IMR-90 (cell line): ENCODE measurements around the gene SLC37A3. TPM values are rescaled to one million over a fixed set of nuclear protein-coding genes. Genes with fewer than 3 reads are reported as not detected.

Source experiments
- ATAC-seq: fragments of 200-7000 bp; cut with Tn5 transposase; 2 replicates; pipeline ENCODE4 v1.9.1; 2020; ENCODE audit warnings: low read depth, mild to moderate bottlenecking, moderate library complexity
- BruUV-seq: library from RNA; stranded (reverse); fragments of 400-500 nt; replicated peaks from 2 replicates; lab custom pipeline; 2021; lab: Mats Ljungman, UMichigan
- CTCF ChIA-PET: fragments of 300-600 bp; formaldehyde crosslinking; extraction: SDS; loops from one replicate; lab custom pipeline; 2021; ENCODE audit warnings: antibody characterized with exemption; lab: Yijun Ruan, JAX
- POLR2A ChIA-PET: fragments of 300-600 bp; sonication (Branson Sonifier 250); formaldehyde crosslinking; loops from one replicate; lab custom pipeline; 2022; ENCODE audit warnings: antibody characterized with exemption; ENCODE audit not compliant: unreplicated experiment; lab: Charles Lee
- DNase-seq: peaks from one replicate; pipeline ENCODE4 v3.0.0; 2013
- H2AFZ ChIP-seq: replicated peaks from 2 replicates; pipeline ENCODE3; 2013; ENCODE audit warnings: low read length, mild to moderate bottlenecking; ENCODE audit not compliant: poor library complexity
- H2AK5ac ChIP-seq: 2 replicates; pipeline ENCODE4 v1.6.1; 2013; ENCODE audit warnings: low read depth, low read length, inconsistent platforms
- H2AK9ac ChIP-seq: replicated peaks from 2 replicates; pipeline ENCODE3; 2013; ENCODE audit warnings: mild to moderate bottlenecking, low read depth, low read length, moderate library complexity; ENCODE audit not compliant: poor library complexity
- H2BK120ac ChIP-seq: 2 replicates; pipeline ENCODE4 v1.6.1; 2013; ENCODE audit warnings: low read depth, low read length, inconsistent platforms
- H2BK15ac ChIP-seq: 3 replicates; pipeline ENCODE4 v1.6.1; 2013; ENCODE audit warnings: low read depth, low read length, inconsistent platforms
- H2BK20ac ChIP-seq: 2 replicates; pipeline ENCODE4 v1.6.1; 2013; ENCODE audit warnings: low read depth, mild to moderate bottlenecking, inconsistent platforms, low read length, moderate library complexity
- H2BK5ac ChIP-seq: 2 replicates; pipeline ENCODE4 v1.6.1; 2013; ENCODE audit warnings: mild to moderate bottlenecking, low read depth, low read length, inconsistent platforms; ENCODE audit not compliant: poor library complexity, severe bottlenecking
- H3K14ac ChIP-seq: replicated peaks from 2 replicates; pipeline ENCODE4 v1.6.1; 2013; ENCODE audit warnings: low read depth, low read length, inconsistent platforms
- H3K18ac ChIP-seq: 2 replicates; pipeline ENCODE4 v1.6.1; 2013; ENCODE audit warnings: low read depth, low read length, control low read depth
- H3K23ac ChIP-seq: 2 replicates; pipeline ENCODE4 v1.6.1; 2013; ENCODE audit warnings: low read depth, low read length, inconsistent platforms
- H3K27ac ChIP-seq: 2 replicates; pipeline ENCODE4 v1.5.1; 2013; ENCODE audit warnings: mild to moderate bottlenecking, control low read depth, low read length; ENCODE audit not compliant: insufficient read depth
- H3K27me3 ChIP-seq: 2 replicates; pipeline ENCODE4 v1.6.1; 2013; ENCODE audit warnings: low read length; ENCODE audit not compliant: control insufficient read depth, insufficient read depth
- H3K36me3 ChIP-seq: 2 replicates; pipeline ENCODE4 v1.6.1; 2013; ENCODE audit warnings: low read length, mixed read lengths; ENCODE audit not compliant: control insufficient read depth, insufficient read depth
- H3K4ac ChIP-seq: 2 replicates; pipeline ENCODE4 v1.6.1; 2013; ENCODE audit warnings: low read depth, low read length, inconsistent platforms
- H3K4me1 ChIP-seq: 2 replicates; pipeline ENCODE4 v1.6.1; 2013; ENCODE audit warnings: low read length, mixed read lengths; ENCODE audit not compliant: control insufficient read depth, insufficient read depth
- H3K4me2 ChIP-seq: 2 replicates; pipeline ENCODE4 v1.6.1; 2013; ENCODE audit warnings: low read depth, mild to moderate bottlenecking, control low read depth, low read length, moderate library complexity
- H3K4me3 ChIP-seq: 2 replicates; pipeline ENCODE4 v1.5.1; 2013; ENCODE audit warnings: low read depth, mild to moderate bottlenecking, control low read depth, low read length, moderate library complexity; ENCODE audit not compliant: insufficient read depth
- H3K56ac ChIP-seq: 2 replicates; pipeline ENCODE4 v1.6.1; 2013; ENCODE audit warnings: low read length, inconsistent platforms; ENCODE audit not compliant: insufficient read depth; ENCODE audit errors: extremely low read depth
- H3K79me1 ChIP-seq, 2 experiments: 2 replicates each; pipeline ENCODE4 v1.6.1; 2013; ENCODE audit warnings: low read length in 2 of 2, inconsistent platforms in 1 of 2, low read depth in 1 of 2
- H3K9ac ChIP-seq: 2 replicates; pipeline ENCODE4 v1.6.1; 2013; ENCODE audit warnings: low read depth, low read length, control low read depth
- H3K9me1 ChIP-seq: 2 replicates; pipeline ENCODE4 v1.6.1; 2013; ENCODE audit warnings: low read length, inconsistent platforms; ENCODE audit not compliant: insufficient read depth
- H3K9me3 ChIP-seq: 2 replicates; pipeline ENCODE4 v1.6.1; 2013; ENCODE audit warnings: low read length; ENCODE audit not compliant: control insufficient read depth, insufficient read depth
- H4K20me1 ChIP-seq: 2 replicates; pipeline ENCODE4 v1.6.1; 2013; ENCODE audit warnings: low read length, inconsistent platforms; ENCODE audit not compliant: insufficient read depth
- H4K5ac ChIP-seq: 2 replicates; pipeline ENCODE4 v1.6.1; 2013; ENCODE audit warnings: mild to moderate bottlenecking, low read depth, low read length, control low read depth
- H4K8ac ChIP-seq, 2 experiments: 2 replicates each; pipeline ENCODE4 v1.6.1; 2013; ENCODE audit warnings: low read depth in 2 of 2, low read length in 2 of 2, control low read depth in 1 of 2, inconsistent platforms in 1 of 2
- H4K91ac ChIP-seq: 2 replicates; pipeline ENCODE4 v1.6.1; 2013; ENCODE audit warnings: low read depth, low read length, inconsistent platforms; ENCODE audit not compliant: insufficient read depth
- BHLHE40 ChIP-seq: fragments of 150-350 bp; IDR thresholded peaks from 2 replicates; pipeline ENCODE4 v1.6.1; 2016; ENCODE audit warnings: mild to moderate bottlenecking, low read depth, low read length
- CEBPB ChIP-seq: IDR thresholded peaks from 2 replicates; pipeline ENCODE4 v1.6.1; 2012; ENCODE audit warnings: low read depth, low read length, improper control_type of control experiment
- CHD1 ChIP-seq: IDR thresholded peaks from 2 replicates; pipeline ENCODE4 v1.6.1; 2012; ENCODE audit warnings: low read depth, low read length, improper control_type of control experiment
- CTCF ChIP-seq: conservative IDR thresholded peaks from 2 replicates; pipeline ENCODE4 v1.5.1; 2012; ENCODE audit warnings: mild to moderate bottlenecking, low read depth, low read length, improper control_type of control experiment
- ELK1 ChIP-seq: fragments of 150-350 bp; IDR thresholded peaks from 2 replicates; pipeline ENCODE4 v1.6.1; 2016; ENCODE audit warnings: low read depth, mild to moderate bottlenecking, low read length, moderate library complexity, borderline replicate concordance
- FOS ChIP-seq: fragments of 150-350 bp; IDR thresholded peaks from 2 replicates; pipeline ENCODE4 v1.6.1; 2016; ENCODE audit warnings: low read depth, low read length
- MAFK ChIP-seq: IDR thresholded peaks from 2 replicates; pipeline ENCODE4 v1.6.1; 2012; ENCODE audit warnings: low read depth, low read length, improper control_type of control experiment
- MAZ ChIP-seq: IDR thresholded peaks from 2 replicates; pipeline ENCODE4 v1.6.1; 2012; ENCODE audit warnings: low read depth, mild to moderate bottlenecking, low read length, improper control_type of control experiment, moderate library complexity, borderline replicate concordance
- MXI1 ChIP-seq: IDR thresholded peaks from 2 replicates; pipeline ENCODE4 v1.6.1; 2012; ENCODE audit warnings: low read depth, mild to moderate bottlenecking, low read length, moderate library complexity, borderline replicate concordance
- NFE2L2 ChIP-seq: fragments of 150-350 bp; IDR thresholded peaks from 2 replicates; pipeline ENCODE4 v1.6.1; 2016; ENCODE audit warnings: low read depth, mild to moderate bottlenecking, low read length
- POLR2A ChIP-seq: IDR thresholded peaks from 2 replicates; pipeline ENCODE4 v1.6.1; 2012; ENCODE audit warnings: mild to moderate bottlenecking, low read depth, low read length
- RAD21 ChIP-seq: IDR thresholded peaks from 2 replicates; pipeline ENCODE4 v1.6.1; 2012; ENCODE audit warnings: low read length, improper control_type of control experiment
- RCOR1 ChIP-seq: IDR thresholded peaks from 2 replicates; pipeline ENCODE4 v1.6.1; 2012; ENCODE audit warnings: mild to moderate bottlenecking, low read length, improper control_type of control experiment; ENCODE audit not compliant: insufficient replicate concordance
- RFX5 ChIP-seq: IDR thresholded peaks from 2 replicates; pipeline ENCODE4 v1.8.0; 2012; ENCODE audit warnings: low read depth, mild to moderate bottlenecking, low read length, moderate library complexity
- SMC3 ChIP-seq: fragments of 150-350 bp; IDR thresholded peaks from 2 replicates; pipeline ENCODE4 v1.6.1; 2016; ENCODE audit warnings: low read depth, mild to moderate bottlenecking, antibody characterized with exemption, low read length, moderate library complexity
- USF2 ChIP-seq: fragments of 150-350 bp; IDR thresholded peaks from 2 replicates; pipeline ENCODE4 v1.6.1; 2017; ENCODE audit warnings: mild to moderate bottlenecking, antibody characterized with exemption, low read length, low read depth
- WGBS, 2 experiments: methylation state at CpG; one replicate each; pipeline versions ENCODE4 v1.1.5 to v1.1.7; 2013; ENCODE audit warnings: missing lambda C conversion rate in 2 of 2; ENCODE audit not compliant: insufficient read length in 1 of 2; ENCODE audit errors: extremely low coverage in 2 of 2; 5-methylcytosine and 5-hydroxymethylcytosine counted together
- dilution Hi-C: fragments of 300-500 bp; cut with HindIII; formaldehyde crosslinking; loops from one replicate; pipeline ENCODE4 v1.14.3; 2018; ENCODE audit warnings: low sequenced_read_pairs; ENCODE audit not compliant: unreplicated experiment
- in situ Hi-C: fragments of 300-500 bp; cut with MboI; formaldehyde crosslinking; loops from 3 replicates; pipeline ENCODE4 v1.14.3; 2019; ENCODE audit warnings: low sequenced_read_pairs, inconsistent platforms, mixed read lengths
- intact Hi-C: fragments of 100-400 bp; cut with micrococcal nuclease; formaldehyde crosslinking; loops from 2 replicates; pipeline ENCODE4 v1.10.0; 2022
- polyA plus RNA-seq, 3 experiments: library from polyadenylated mRNA; depleted of rRNA; stranded (reverse); fragments of >200 nt; gene quantifications; 2 replicates each; pipeline ENCODE4 v1.2.3, GENCODE V29; 2012; ENCODE audit warnings: low replicate concordance in 1 of 3
- total RNA-seq: library from RNA; depleted of rRNA; stranded (reverse); fragments of >200 nt; gene quantifications from 2 replicates; pipeline ENCODE4 v1.2.3, GENCODE V29; 2012

Gene SLC37A3
- total and polyA plus RNA-seq, 2 of the 4 experiments (the other 2 are of a cell fraction) = 43.2 to 45.3 TPM

DNA sequence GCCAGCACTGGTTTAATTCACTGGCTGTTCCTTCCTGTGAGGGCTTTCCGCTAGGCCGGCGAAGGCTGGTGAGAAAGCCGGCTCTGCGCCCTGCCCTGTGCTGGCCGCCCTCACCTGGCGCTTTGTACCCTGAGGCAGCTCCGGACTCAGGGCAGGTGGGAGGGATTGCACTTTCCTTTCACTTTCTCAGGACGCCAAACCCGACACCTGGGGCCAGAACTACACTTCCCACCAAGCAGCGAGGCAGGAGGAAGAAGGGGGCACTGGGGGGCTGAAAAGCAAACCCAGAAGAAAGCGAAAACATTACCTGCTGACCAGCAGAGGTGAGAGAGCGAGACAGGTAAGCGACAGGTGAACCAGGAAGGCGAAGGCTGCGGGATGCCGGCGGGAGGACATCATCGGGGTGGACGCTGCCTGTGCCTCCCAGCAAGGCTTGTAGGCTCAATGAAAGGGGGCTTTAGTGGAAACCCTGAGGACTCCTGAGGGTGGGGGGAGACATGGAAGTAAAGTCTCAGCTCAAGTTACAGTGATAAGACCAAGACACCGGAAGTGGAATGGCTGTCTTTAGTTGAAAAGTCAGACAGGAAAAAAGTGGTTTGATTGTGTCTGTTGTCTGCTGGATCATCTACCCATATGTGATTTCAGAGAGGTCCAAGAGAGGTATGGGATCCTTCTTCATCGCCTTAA, 5.7 kb upstream of the SLC37A3 start, which contains the start of gene RAB19:
TSS of gene RAB19 (plus strand) at position 181 of the 687 bp plus-strand sequence. CDS start 3,589 bp downstream, outside the sequence.
- Histone ChIP-seq H3K4me3 (no peak within 1 kb of the TSS), H3K36me3 (no peaks in the 10 kb centered on the region), H4K5ac (no peak within 1 kb of the TSS), H3K4ac (no peak within 1 kb of the TSS), H2AFZ (peak within 1 kb of the TSS; percentile 11), H3K56ac (no peak within 1 kb of the TSS), H3K9me1 (no peaks in the 10 kb centered on the region), H4K8ac (no peak within 1 kb of the TSS), H4K91ac (no peak within 1 kb of the TSS), H3K4me1 (peaks cover 3% of the 10 kb centered on the region), H2BK15ac (no peak within 1 kb of the TSS), H2BK5ac (no peak within 1 kb of the TSS), H2AK5ac (no peak within 1 kb of the TSS), H3K14ac (no peak within 1 kb of the TSS; the same call in 1 of the 2 replicates), H3K23ac (no peak within 1 kb of the TSS; the same call in 1 of the 2 replicates), H3K4me2 (peak within 1 kb of the TSS; percentile 58; the same call in 1 of the 2 replicates), H4K20me1 (no peaks in the 10 kb centered on the region), H2BK120ac (no peak within 1 kb of the TSS), H2BK20ac (no peak within 1 kb of the TSS), H3K18ac (no peak within 1 kb of the TSS), H3K27ac (no peak within 1 kb of the TSS), H3K79me1 (no peaks in the 10 kb centered on the region), H3K9ac (no peak within 1 kb of the TSS), H3K9me3 (no peaks in the 10 kb centered on the region), H2AK9ac (peak within 1 kb of the TSS; percentile 76), H3K27me3 (peaks cover 17% of the 10 kb centered on the region)
- WGBS, 2 experiments = 14% methylated on average over 7 of the region's 22 CpGs; no CpG with 5 or more reads in 1 of the 2 experiments
- in situ Hi-C loops (no loop called here), dilution Hi-C loops (no loop called here), intact Hi-C loops (no loop called here)
- no peak for TF ChIP-seq USF2
- TF ChIP-seq MAFK = no peak
- no peak for TF ChIP-seq RCOR1
- TF ChIP-seq RFX5 = no peak
- no peak for TF ChIP-seq CTCF
- TF ChIP-seq SMC3 = no peak
- TF ChIP-seq ELK1 = no peak
- TF ChIP-seq CHD1 = no peak
- no peak for TF ChIP-seq MAZ
- TF ChIP-seq MXI1 = no peak
- TF ChIP-seq FOS = no peak
- no peak for TF ChIP-seq NFE2L2
- TF ChIP-seq POLR2A = no peak
- no peak for TF ChIP-seq RAD21
- no peak for TF ChIP-seq BHLHE40
- no peak for TF ChIP-seq CEBPB
- ATAC-seq = no peak
- ChIA-PET CTCF (no interaction called here), POLR2A (no interaction called here)
- DNase-seq = no peak
- BruUV-seq = no TSS peak
